Sigmoid colon (tissue), 4 donors: ENCODE results near the gene TMC1.

Experiments
- EP300 ChIP-seq, 4 donors: sonication (generic); formaldehyde crosslinking; IDR thresholded peaks; one replicate each; pipeline ENCODE4 v1.6.1; 2017; ENCODE audit warnings: antibody characterized with exemption in 4 of 4
- POLR2A ChIP-seq, 2 donors: fragments of 450-650 bp; IDR thresholded peaks; one replicate each; pipeline ENCODE4 v1.6.1; 2016; ENCODE audit warnings: antibody characterized with exemption in 2 of 2, mild to moderate bottlenecking in 2 of 2, moderate library complexity in 2 of 2
- TF ChIP-seq, protein P1 (sequence below), 4 experiments: fragments of 450-650 bp in 3 of 4; fragments of 200-600 bp in 1 of 4; IDR thresholded peaks; one replicate each; pipeline ENCODE4 v1.5.1; 2016 to 2019; ENCODE audit warnings: antibody characterized with exemption in 4 of 4, mild to moderate bottlenecking in 3 of 4, moderate library complexity in 2 of 4

DNA sequence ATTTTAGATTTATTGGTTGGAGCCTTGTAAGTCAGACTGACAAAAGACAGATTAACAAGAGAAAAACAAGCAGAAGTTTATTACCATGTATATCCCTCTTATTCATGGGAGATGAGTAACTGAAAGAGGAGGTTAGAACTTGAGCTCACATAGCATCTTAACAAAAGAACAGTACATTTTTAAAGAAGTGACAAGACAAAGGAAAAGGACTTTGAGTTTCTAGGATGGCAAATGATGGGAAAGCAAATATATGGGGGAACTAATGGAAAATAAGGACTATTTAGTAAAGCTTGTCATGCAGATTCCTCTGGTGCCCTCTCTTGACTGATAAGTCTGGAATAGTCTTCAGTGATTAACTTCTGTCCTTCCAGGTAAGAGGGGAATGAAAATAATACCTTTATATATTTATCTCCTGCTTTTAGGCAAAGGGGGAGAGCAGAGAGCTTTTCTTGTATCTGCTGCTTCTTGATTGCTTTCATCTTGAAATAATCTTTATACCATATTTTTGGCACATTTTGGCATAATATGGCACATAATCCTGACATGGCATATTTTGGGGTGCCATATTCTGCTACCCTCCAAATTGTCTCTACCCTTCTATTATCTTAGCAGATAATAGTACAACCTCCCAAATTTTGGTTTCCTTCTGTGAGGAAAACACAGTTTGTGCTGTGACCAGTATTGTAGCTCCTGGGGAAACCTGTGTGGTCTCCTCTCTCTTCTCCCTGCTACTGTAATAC, 206.8 kb downstream of the TMC1 start:
- TF ChIP-seq EP300 (IDR thresholded peaks at IDR 0.05) (no peak), POLR2A (IDR thresholded peaks at IDR 0.05) (no peak)
- TF ChIP-seq, protein P1, sequence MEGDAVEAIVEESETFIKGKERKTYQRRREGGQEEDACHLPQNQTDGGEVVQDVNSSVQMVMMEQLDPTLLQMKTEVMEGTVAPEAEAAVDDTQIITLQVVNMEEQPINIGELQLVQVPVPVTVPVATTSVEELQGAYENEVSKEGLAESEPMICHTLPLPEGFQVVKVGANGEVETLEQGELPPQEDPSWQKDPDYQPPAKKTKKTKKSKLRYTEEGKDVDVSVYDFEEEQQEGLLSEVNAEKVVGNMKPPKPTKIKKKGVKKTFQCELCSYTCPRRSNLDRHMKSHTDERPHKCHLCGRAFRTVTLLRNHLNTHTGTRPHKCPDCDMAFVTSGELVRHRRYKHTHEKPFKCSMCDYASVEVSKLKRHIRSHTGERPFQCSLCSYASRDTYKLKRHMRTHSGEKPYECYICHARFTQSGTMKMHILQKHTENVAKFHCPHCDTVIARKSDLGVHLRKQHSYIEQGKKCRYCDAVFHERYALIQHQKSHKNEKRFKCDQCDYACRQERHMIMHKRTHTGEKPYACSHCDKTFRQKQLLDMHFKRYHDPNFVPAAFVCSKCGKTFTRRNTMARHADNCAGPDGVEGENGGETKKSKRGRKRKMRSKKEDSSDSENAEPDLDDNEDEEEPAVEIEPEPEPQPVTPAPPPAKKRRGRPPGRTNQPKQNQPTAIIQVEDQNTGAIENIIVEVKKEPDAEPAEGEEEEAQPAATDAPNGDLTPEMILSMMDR (IDR thresholded peaks at IDR 0.05), result no peak
